Adrenal gland (tissue), 5 donors: ENCODE data around the gene TARM1.

ENCODE experiments used
- CTCF ChIP-seq, 6 experiments: fragments of 450-650 bp in 4 of 6; fragments of 200-600 bp in 2 of 6; sonication (generic) in 1 of 6; IDR thresholded peaks; 1 replicate in 5 of 6; 2 replicates in 1 of 6; pipeline versions ENCODE4 v1.5.1 to v1.8.0; 2016 to 2021; ENCODE audit warnings: antibody characterized with exemption in 6 of 6, mild to moderate bottlenecking in 2 of 6, moderate library complexity in 1 of 6
- POLR2A ChIP-seq, 2 donors: fragments of 450-650 bp; IDR thresholded peaks; one replicate each; pipeline ENCODE4 v1.6.1; 2017; ENCODE audit warnings: antibody characterized with exemption in 2 of 2, mild to moderate bottlenecking in 2 of 2, moderate library complexity in 1 of 2
- donor health status: DM: no; HTN: no; CAD: no.

- TF ChIP-seq CTCF (IDR thresholded peaks at IDR 0.05): no peak
- no peak for TF ChIP-seq POLR2A (IDR thresholded peaks at IDR 0.05)
Observed at GRCh38 chr19:54084410-54084809, 3.2 kb upstream of the TARM1 start.
